DMS114 treated with DMSO at 0.1 percent for 48 hours (cell line): ENCODE results near the gene PWP2.
"Not testable (repeated sequence)": the region's sequence is repeated elsewhere in the genome, so short reads cannot be mapped to it uniquely, and the experiment has no call there.

Experiments used
- DNase-seq: peaks from one replicate; lab custom pipeline; 2025; ENCODE audit not compliant: unreplicated experiment; lab: John Stamatoyannopoulos, UW

The PWP2 gene

GRCh38 chr21:44082648-44083440, 24.4 kb upstream of the PWP2 start:
- DNase-seq = no peak

GRCh38 chr21:44083631-44084291, 23.4 kb upstream of the PWP2 start:
- DNase-seq = no peak

GRCh38 chr21:44084496-44085241, 22.5 kb upstream of the PWP2 start:
- DNase-seq = no peak

- no peak for DNase-seq
Measured at GRCh38 chr21:44085491-44086321, 21.5 kb upstream of the PWP2 start.

GRCh38 chr21:44086636-44087425, 20.4 kb upstream of the PWP2 start:
- DNase-seq = no peak

GRCh38 chr21:44087426-44088400, 19.5 kb upstream of the PWP2 start:
- no peak for DNase-seq

GRCh38 chr21:44088401-44088780, 18.8 kb upstream of the PWP2 start:
- DNase-seq = no peak

GRCh38 chr21:44089001-44089911, 17.9 kb upstream of the PWP2 start:
- no peak for DNase-seq

GRCh38 chr21:44090325-44090724, 16.9 kb upstream of the PWP2 start:
- no peak for DNase-seq

- no peak for DNase-seq
Measured at GRCh38 chr21:44092211-44092610, 15.0 kb upstream of the PWP2 start.

GRCh38 chr21:44093761-44094160, 13.4 kb upstream of the PWP2 start:
- DNase-seq = no peak

- no peak for DNase-seq
Measured at GRCh38 chr21:44094832-44095231, 12.4 kb upstream of the PWP2 start.

GRCh38 chr21:44098507-44098906, 8.7 kb upstream of the PWP2 start:
- not testable (repeated sequence) for DNase-seq

GRCh38 chr21:44098964-44099363, 8.2 kb upstream of the PWP2 start:
- DNase-seq = not testable (repeated sequence)

GRCh38 chr21:44107589-44107988, 390 bp downstream of the PWP2 start:
- DNase-seq = not testable (repeated sequence)

- DNase-seq = not testable (repeated sequence)
Measured at GRCh38 chr21:44113702-44114371, 6.6 kb downstream of the PWP2 start.

GRCh38 chr21:44122131-44122530, 14.9 kb downstream of the PWP2 start:
- not testable (repeated sequence) for DNase-seq
